ENCODE results near the gene DOK6. TPM values are rescaled to one million over a fixed set of nuclear protein-coding genes. Genes with fewer than 3 reads are reported as not detected.
"Not testable (repeated sequence)": the region's sequence is repeated elsewhere in the genome, so short reads cannot be mapped to it uniquely, and the experiment has no call there.

The DOK6 gene
- total RNA-seq, 1 donor from 2014 or later, result 91.4 TPM

- DNase-seq, result no peak
Observed at GRCh38 chr18:69872661-69873060, 472.0 kb downstream of the DOK6 start.

DNA sequence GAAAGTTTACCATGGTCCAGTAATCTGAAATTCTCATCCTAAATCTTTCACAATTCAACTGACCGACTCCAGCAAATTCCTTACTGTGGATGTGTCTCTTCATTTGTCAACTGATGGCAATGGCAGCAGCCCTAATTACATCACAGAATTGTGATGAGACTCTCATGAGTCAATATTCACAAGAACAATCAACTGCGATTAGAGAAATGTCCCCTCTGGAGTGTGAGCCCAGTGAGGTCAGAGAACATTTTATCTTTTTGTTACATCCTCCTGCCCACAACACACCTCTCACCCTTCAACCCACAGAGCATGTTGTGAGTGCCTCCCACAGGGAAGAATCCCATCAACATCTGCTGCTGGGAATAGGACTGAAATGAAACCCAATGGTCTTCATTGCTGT, 473.4 kb downstream of the DOK6 start:
- no peak for DNase-seq

DNA sequence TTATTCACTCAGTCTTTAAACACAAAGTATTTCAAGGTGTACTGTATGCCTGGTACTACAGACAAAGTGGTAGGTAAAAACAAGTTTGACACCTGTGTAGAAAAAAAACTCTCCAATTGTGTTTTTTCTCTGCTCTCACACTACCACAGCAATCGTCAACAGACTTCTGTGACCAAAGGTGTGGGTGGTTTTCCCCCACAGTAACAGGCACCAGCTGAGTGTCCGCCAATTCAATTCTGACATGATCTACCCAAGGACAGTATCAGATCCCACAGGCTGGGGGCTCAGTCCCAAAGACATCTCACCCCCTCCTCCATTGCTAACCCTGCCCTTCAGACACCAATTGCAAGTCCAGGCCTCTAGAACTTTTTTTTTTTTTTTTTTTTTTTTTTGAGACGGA, 475.8 kb downstream of the DOK6 start:
- DNase-seq, result no peak

- no peak for DNase-seq
Observed at GRCh38 chr18:69878213-69878933, 477.7 kb downstream of the DOK6 start.

DNA sequence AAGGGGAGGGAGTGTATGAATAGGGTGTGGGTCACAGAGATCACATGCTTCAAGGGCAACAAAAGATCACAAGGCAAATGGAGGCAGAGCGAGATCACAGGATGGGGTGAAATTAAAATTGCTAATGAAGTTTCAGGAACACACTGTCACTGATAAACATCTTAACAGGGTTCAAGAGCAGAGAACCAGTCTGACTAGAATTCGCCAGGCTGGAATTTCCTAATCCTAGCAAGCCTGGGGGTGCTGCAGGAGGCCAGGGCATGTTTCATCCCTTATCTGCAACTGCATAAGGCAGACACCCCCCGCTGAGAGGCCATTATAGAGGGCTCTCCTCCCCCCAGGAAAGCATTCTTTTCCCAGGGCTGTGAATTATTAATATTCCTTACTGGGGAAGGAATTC, 478.4 kb downstream of the DOK6 start:
- not testable (repeated sequence) for DNase-seq

- DNase-seq, result no peak
Observed at GRCh38 chr18:69880083-69880482, 479.4 kb downstream of the DOK6 start.

GRCh38 chr18:69882965-69883668, 482.4 kb downstream of the DOK6 start:
- DNase-seq, result no peak

DNA sequence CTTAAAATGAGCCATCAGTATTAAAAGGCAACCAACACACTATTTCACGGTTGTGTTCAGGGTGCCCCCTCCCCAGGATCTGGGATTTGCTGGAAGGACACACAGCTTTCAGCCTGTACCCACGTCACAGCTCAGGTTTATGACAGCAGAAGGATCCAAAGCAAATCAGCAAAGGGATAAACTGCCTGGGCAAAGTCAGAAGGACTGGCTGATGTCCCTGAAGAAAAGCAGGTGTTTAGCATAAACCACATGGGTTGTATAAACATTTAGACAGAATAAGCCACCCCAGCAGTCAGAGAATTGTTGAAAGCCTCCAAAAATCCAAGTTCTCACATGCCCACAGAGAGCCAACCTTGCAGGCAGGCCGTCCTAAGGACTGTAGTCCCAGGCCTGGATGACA, 483.1 kb downstream of the DOK6 start:
- no peak for DNase-seq

GRCh38 chr18:69885355-69885754, 484.7 kb downstream of the DOK6 start:
- DNase-seq, result no peak

- DNase-seq, result no peak
Observed at GRCh38 chr18:69885841-69886531, 485.3 kb downstream of the DOK6 start.

DNA sequence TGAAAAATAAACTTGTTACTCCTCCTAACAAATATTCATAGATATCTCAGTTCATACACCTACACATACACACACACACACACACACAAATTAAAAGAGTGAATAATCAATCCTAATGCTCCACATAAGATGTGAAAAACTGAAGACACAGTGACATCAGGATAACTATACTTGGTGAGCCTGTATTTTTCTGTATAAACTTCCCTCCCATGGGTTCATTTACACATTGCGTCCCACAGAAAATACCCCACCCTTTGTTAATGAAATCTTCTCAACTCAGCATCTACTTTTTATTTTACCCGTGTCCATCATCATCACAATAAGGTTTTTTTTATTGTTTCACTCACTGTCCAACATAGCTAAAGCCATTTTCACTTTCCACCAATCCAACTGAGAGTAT, 486.6 kb downstream of the DOK6 start:
- no peak for DNase-seq

DNA sequence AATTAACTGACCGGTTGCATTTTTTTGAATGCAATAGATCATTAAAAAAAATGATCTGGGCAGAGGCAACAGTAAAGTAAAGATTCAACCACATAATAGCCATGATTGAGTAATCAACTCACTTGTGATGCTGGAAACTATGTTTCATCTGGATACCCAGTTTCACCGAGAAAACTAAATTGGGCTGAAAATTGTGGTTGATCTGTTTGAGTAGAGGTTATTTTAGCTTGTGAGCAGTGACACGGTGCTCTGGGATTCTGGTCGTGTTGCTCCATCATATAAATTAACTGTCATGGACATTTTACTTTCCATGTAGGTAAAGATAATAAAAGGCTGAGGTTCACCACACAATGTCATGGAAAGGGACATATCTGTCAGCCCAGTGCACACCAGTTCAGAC, 488.3 kb downstream of the DOK6 start:
- no peak for DNase-seq

GRCh38 chr18:69890558-69890957, 489.9 kb downstream of the DOK6 start:
- no peak for DNase-seq

- DNase-seq, result no peak
Observed at GRCh38 chr18:69894467-69894866, 493.8 kb downstream of the DOK6 start.

GRCh38 chr18:69895066-69896047, 494.7 kb downstream of the DOK6 start:
- DNase-seq, result no peak

- DNase-seq, result no peak
Observed at GRCh38 chr18:69897397-69898108, 496.9 kb downstream of the DOK6 start.

DNA sequence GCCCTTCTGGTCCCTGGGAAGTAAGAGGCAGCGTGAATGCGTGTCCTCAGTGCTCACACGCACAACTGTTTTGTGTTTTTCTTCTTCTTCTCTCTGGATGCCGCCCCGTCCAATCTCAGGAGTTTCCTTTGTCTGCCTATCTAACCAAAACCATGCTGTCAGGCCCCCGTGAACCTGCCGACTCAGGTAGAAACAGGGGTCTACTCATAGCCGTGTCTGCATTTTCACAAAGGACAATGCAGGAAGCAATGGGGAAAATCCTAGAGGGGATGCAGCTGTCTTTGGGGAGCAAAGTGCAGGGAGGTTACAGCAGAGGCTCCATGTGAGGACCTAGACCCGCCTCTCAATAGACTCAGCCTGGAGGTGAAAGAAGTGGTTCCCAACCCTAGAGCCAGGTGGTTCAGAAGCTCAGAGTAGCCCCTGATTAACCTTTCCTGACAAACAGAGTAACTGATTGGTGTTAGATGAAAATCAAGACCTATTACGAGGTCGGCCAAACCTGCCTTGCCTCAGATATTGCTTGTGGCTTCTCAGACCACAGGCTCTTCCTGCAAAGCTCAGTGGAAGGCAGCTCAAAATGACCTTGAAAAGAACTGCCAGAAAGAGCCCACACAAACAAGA, 497.7 kb downstream of the DOK6 start:
- no peak for DNase-seq
